ENCODE measurements around the gene RYR1. TPM values are rescaled to one million over a fixed set of nuclear protein-coding genes. Genes with fewer than 3 reads are reported as not detected.
A peak's percentile ranks its signal among the peaks of the same experiment; 100 is the strongest.
"Not testable (repeated sequence)": the region's sequence is repeated elsewhere in the genome, so short reads cannot be mapped to it uniquely, and the experiment has no call there.

Gene RYR1
- total RNA-seq, 1 experiment from 2014 or later = 19.1 TPM

DNA sequence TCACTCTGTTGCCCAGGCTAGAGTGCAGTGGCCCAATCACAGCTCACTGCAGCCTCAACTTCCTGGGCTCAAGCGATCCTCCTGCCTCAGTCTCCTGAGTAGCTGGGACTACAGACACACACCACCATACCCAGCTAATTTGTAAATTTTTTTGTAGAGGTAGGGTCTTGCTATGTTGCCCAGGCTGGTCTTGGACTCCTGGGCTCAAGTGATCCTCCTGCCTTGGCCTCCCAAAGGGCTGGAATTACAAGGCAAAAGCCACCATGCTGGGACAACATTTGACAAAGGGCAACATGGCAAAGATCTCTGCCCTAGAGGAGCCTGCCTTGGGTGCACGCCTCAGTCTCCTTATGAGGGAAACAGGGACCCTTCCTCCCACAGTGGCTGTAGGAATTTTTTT lies 61.9 kb downstream of the RYR1 start:
- not testable (repeated sequence) for H3K4me1 ChIP-seq; H3K4me3 ChIP-seq; DNase-seq; H3K27ac ChIP-seq; H3K27me3 ChIP-seq; H3K9me3 ChIP-seq (replicated peaks)
- H3K36me3 ChIP-seq = peaks cover 91% of the 10 kb centered on the region

DNA sequence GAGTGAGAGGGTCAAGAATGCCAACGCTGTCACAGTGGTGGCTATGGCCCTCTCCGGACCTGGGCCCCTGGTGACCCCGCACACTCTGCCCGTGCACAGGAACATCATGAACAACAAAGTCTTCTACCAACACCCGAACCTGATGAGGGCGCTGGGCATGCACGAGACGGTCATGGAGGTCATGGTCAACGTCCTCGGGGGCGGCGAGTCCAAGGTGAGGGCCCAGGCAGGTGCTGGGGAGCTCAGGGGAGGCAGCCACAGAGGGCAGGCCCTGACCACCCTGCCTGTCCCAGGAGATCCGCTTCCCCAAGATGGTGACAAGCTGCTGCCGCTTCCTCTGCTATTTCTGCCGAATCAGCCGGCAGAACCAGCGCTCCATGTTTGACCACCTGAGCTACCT lies 62.6 kb downstream of the RYR1 start:
- no peaks in the 10 kb centered on the region for H3K4me1 ChIP-seq
- no peak overlapping the region for H3K4me3 ChIP-seq
- no peak overlapping the region for H3K27ac ChIP-seq
- H3K27me3 ChIP-seq = no peaks in the 10 kb centered on the region
- H3K9me3 ChIP-seq (replicated peaks) = no peaks in the 10 kb centered on the region
- DNase-seq = no peak
- peaks cover 91% of the 10 kb centered on the region for H3K36me3 ChIP-seq

DNA sequence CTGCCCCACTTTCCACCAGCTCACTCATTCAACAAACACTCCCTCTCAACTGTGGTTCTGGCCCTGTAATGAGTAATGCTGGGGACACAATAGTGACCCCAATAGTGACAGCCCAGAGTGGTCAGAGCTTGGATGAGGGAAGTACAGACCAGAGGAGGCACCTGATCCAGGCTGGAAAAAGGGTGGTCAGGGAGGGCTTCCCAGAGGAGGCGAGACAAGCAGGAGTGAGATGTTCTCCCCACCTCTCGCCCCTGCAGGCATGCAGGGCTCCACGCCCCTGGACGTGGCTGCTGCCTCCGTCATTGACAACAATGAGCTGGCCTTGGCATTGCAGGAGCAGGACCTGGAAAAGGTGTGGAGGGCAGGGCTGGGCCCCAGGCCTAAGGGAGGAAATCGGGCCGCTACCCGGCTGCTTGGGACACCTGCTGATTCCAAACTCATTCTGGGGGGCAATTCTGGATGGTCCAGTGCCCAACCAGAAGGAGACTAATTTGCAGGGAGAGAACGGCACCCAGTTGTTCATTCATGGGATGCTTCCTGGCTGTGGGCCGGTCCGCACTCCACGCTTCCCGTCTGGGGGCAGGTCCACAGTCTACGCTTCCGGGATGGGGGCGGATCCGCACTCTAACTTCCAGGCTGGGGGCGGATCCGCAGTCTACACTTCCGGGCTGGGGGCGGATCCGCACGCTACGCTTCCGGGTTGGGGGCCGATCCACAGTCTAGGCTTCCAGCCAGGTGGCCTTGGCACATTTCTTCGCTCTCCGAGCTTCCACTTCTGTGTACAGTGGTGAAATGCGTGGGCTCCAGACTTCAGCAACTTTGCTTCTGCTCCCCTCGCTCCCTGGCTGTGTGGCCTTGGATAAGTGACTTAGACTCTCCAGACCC lies 63.4 kb downstream of the RYR1 start:
- H3K27ac ChIP-seq = no peak overlapping the region
- peaks cover 91% of the 10 kb centered on the region for H3K36me3 ChIP-seq
- H3K9me3 ChIP-seq (replicated peaks) = no peaks in the 10 kb centered on the region

DNA sequence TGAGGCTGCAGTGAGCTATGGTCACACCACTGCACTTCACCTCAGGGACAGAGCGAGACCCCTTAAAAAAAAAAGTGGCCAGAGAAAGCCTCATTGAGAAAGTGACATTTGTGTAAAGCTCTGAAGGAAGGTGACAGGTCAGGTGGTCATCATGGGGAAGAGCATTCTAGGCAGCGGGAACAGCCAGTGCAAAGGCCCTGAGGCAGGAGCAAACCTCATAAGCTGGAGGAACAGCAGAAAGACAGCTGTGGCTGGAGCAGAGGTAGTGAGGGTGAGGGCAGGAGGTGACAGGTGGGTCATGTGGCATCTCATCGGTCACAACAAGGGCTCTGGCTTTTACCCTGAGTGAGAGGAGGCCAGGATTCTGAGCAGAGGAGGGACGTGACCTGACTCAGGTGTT lies 64.4 kb downstream of the RYR1 start:
- no peak for DNase-seq
- H3K27me3 ChIP-seq = no peaks in the 10 kb centered on the region
- no peak overlapping the region for H3K27ac ChIP-seq
- H3K4me3 ChIP-seq = no peak overlapping the region
- peaks cover 91% of the 10 kb centered on the region for H3K36me3 ChIP-seq
- no peaks in the 10 kb centered on the region for H3K4me1 ChIP-seq
- no peaks in the 10 kb centered on the region for H3K9me3 ChIP-seq (replicated peaks)

More for the DNA sequence above, 63.4 kb downstream of the RYR1 start:
- no peak overlapping the region for H3K4me3 ChIP-seq
- no peaks in the 10 kb centered on the region for H3K4me1 ChIP-seq
- no peaks in the 10 kb centered on the region for H3K27me3 ChIP-seq
- no peak for DNase-seq

GRCh38 chr19:38499532-38499931 lies 66.0 kb downstream of the RYR1 start:
- H3K36me3 ChIP-seq = peaks cover 93% of the 10 kb centered on the region
- no peak for DNase-seq
- H3K27me3 ChIP-seq = no peaks in the 10 kb centered on the region
- no peaks in the 10 kb centered on the region for H3K4me1 ChIP-seq
- no peak overlapping the region for H3K27ac ChIP-seq
- H3K9me3 ChIP-seq (replicated peaks) = no peaks in the 10 kb centered on the region
- no peak overlapping the region for H3K4me3 ChIP-seq

GRCh38 chr19:38500450-38500849 lies 67.0 kb downstream of the RYR1 start:
- peaks cover 93% of the 10 kb centered on the region for H3K36me3 ChIP-seq

GRCh38 chr19:38502410-38503076 lies 69.1 kb downstream of the RYR1 start:
- Histone ChIP-seq H3K27me3 (no peaks in the 10 kb centered on the region), H3K4me3 (no peak overlapping the region), H3K27ac (no peak overlapping the region), H3K36me3 (peaks cover 86% of the 10 kb centered on the region), H3K4me1 (no peaks in the 10 kb centered on the region), H3K9me3 (replicated peaks) (no peaks in the 10 kb centered on the region)
- no peak for DNase-seq

More at GRCh38 chr19:38500450-38500849, 67.0 kb downstream of the RYR1 start:
- H3K27ac ChIP-seq = no peak overlapping the region
- H3K4me1 ChIP-seq = no peaks in the 10 kb centered on the region
- no peak overlapping the region for H3K4me3 ChIP-seq
- H3K9me3 ChIP-seq (replicated peaks) = no peaks in the 10 kb centered on the region
- DNase-seq = no peak
- no peaks in the 10 kb centered on the region for H3K27me3 ChIP-seq

DNA sequence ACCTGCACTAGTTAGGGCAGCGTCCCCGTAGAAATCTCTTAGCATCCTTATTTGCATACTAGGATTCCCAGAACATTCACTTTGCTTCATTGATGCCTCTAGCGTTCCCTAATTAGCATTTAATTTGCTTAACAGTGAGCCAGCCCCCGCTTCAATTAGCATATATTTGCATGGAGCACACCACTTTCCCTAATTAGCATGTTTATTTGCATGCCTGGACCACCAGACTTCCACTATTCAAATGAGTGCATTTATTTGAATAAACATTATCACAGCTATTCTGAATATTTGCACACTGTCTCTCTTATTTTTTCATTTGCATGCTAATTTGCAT lies 69.6 kb downstream of the RYR1 start:
- Histone ChIP-seq H3K27ac (no peak overlapping the region), H3K27me3 (no peaks in the 10 kb centered on the region), H3K4me3 (no peak overlapping the region), H3K36me3 (peaks cover 86% of the 10 kb centered on the region), H3K4me1 (no peaks in the 10 kb centered on the region), H3K9me3 (replicated peaks) (no peaks in the 10 kb centered on the region)
- DNase-seq = no peak

- H3K9me3 ChIP-seq (replicated peaks) = no peaks in the 10 kb centered on the region
- DNase-seq = no peak
- H3K27me3 ChIP-seq = no peaks in the 10 kb centered on the region
- H3K36me3 ChIP-seq = peaks cover 83% of the 10 kb centered on the region
- H3K4me3 ChIP-seq = no peak overlapping the region
- no peak overlapping the region for H3K27ac ChIP-seq
- no peaks in the 10 kb centered on the region for H3K4me1 ChIP-seq
These were observed 72.5 kb downstream of the RYR1 start for GRCh38 chr19:38505958-38506357.

DNA sequence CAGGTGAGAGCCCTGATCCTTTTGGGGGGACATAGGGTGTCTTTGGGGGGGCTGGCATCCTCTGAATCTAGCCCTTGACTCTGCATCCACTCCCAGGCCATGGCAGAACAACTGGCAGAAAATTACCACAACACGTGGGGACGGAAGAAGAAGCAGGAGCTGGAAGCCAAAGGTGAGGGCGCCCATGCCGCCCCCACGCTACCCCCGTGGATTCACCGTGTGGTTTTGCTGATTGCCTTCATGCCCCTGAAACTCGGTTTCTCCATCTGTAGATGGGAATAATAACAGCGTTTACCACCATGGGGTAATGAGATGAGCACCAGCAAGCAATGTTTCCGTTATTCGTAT lies 72.9 kb downstream of the RYR1 start:
- no peaks in the 10 kb centered on the region for H3K27me3 ChIP-seq
- H3K27ac ChIP-seq = no peak overlapping the region
- no peaks in the 10 kb centered on the region for H3K9me3 ChIP-seq (replicated peaks)
- H3K4me3 ChIP-seq = no peak overlapping the region
- H3K36me3 ChIP-seq = peaks cover 80% of the 10 kb centered on the region
- DNase-seq = no peak
- H3K4me1 ChIP-seq = no peaks in the 10 kb centered on the region

DNA sequence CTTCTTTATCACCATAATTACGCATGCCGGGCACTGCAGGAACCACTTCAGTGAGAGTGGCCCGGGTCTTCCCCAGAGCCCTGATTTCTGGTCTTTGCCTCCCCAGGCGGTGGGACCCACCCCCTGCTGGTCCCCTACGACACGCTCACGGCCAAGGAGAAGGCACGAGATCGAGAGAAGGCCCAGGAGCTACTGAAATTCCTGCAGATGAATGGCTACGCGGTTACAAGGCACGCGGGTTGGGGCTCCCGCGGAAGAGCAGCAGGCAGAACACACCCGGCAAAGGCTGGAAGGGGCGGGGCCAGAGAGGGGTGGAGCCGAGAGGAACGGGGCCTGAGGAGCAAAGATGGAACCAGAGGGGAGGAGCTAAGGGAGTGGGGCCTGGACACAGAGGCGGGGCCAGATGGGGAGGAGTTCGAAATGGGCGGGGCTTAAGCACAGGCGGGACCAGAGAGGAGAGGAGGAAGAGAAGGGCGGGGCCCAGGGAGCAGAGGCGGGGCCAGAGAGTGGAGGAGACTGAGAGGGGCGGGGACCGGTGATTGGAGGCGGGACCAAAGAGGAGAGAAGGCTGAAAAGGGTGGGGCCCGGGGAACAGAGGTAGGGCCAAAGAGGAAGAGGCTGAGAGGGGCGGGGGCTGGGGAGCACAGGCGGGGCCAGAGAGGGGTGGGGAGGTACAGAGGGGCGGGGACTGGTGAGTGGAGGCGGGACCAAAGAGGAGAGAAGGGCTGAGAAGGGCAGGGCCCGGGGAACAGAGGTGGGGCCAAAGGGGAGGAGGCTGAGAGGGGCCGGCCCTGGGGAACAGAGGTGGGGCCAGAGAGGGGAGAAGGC lies 73.4 kb downstream of the RYR1 start:
- peak; percentile 83 to 91 for DNase-seq
- peaks cover 74% of the 10 kb centered on the region for H3K36me3 ChIP-seq
- no peaks in the 10 kb centered on the region for H3K4me1 ChIP-seq
- no peak overlapping the region for H3K4me3 ChIP-seq
- no peak overlapping the region for H3K27ac ChIP-seq
- no peaks in the 10 kb centered on the region for H3K27me3 ChIP-seq
- H3K9me3 ChIP-seq (replicated peaks) = no peaks in the 10 kb centered on the region

DNA sequence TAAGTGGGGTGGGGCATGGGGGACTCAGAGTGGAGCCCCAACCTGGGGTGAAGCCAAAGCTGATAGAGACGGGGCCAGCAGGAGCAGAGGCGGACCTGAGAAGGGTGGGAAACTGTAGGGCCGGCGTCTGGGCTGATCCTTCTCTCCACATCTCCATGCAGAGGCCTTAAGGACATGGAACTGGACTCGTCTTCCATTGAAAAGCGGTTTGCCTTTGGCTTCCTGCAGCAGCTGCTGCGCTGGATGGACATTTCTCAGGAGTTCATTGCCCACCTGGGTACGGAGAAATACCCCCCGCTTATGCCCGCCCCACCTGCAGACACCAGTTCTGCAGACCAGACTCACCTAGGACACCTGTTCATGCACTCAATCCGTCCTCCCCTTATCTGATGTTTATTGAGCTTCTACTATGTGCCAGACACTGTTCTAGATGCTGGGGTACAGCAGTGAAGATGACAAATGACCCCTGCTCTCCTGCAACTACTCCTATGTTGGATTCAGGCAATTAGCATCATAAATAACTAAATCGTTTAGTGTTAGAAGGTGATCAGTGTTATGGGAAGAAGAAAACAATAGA lies 74.1 kb downstream of the RYR1 start:
- Histone ChIP-seq H3K9me3 (replicated peaks) (no peaks in the 10 kb centered on the region), H3K27me3 (no peaks in the 10 kb centered on the region), H3K27ac (no peak overlapping the region), H3K4me3 (no peak overlapping the region), H3K4me1 (no peaks in the 10 kb centered on the region), H3K36me3 (peaks cover 75% of the 10 kb centered on the region)
- DNase-seq = no peak

- Histone ChIP-seq H3K4me1 (no peaks in the 10 kb centered on the region), H3K27me3 (no peaks in the 10 kb centered on the region), H3K27ac (no peak overlapping the region), H3K4me3 (no peak overlapping the region), H3K9me3 (replicated peaks) (no peaks in the 10 kb centered on the region), H3K36me3 (peaks cover 72% of the 10 kb centered on the region)
- DNase-seq = no peak
These were observed 75.0 kb downstream of the RYR1 start for GRCh38 chr19:38508507-38508906.

DNA sequence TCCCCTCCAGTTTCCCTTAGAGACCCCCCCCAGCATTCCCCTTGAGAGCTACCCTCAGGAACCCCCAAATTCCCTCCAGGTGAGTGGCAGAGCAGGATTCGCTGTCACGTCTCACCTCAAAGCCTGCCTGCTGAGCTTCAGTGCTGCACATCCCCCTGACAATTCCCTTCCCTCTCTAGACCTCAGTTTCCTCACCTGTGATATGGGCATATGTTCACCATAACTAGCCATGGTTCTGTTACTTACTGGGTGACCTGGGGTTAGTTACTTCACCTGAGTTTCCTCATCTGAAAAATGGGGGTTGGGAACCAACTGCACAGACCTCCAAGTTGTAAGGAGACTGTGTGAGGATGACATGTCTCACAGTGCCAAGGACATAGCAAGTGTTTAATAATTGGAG lies 75.5 kb downstream of the RYR1 start:
- Histone ChIP-seq H3K4me3 (no peak overlapping the region), H3K4me1 (no peaks in the 10 kb centered on the region), H3K36me3 (peaks cover 70% of the 10 kb centered on the region), H3K27ac (no peak overlapping the region), H3K27me3 (no peaks in the 10 kb centered on the region), H3K9me3 (replicated peaks) (no peaks in the 10 kb centered on the region)
- no peak for DNase-seq
